CD4-positive, alpha-beta T cell (primary cell): ENCODE data around the gene WWC2. TPM values are rescaled to one million over a fixed set of nuclear protein-coding genes. Genes with fewer than 3 reads are reported as not detected.

ENCODE experiments used
- ATAC-seq: fragments of 200-7000 bp; cut with Tn5 transposase; one replicate; pipeline ENCODE4 v1.10.0; 2022; ENCODE audit warnings: mild to moderate bottlenecking; ENCODE audit not compliant: poor library complexity
- CTCF ChIA-PET: fragments of 350-600 bp; sonication (Branson Sonifier 250); formaldehyde crosslinking; loops from one replicate; lab custom pipeline; 2021; ENCODE audit warnings: antibody characterized with exemption, inconsistent platforms; lab: Charles Lee
- POLR2A ChIA-PET: fragments of 350-600 bp; sonication (Branson Sonifier 250); formaldehyde crosslinking; loops from one replicate; lab custom pipeline; 2021; ENCODE audit warnings: antibody characterized with exemption, inconsistent platforms; lab: Charles Lee
- DNase-seq, 14 experiments: peaks; one replicate each; pipeline ENCODE4 v3.0.0-alpha.2; 2013 to 2020; ENCODE audit warnings: mixed read lengths in 2 of 14
- H3K27ac ChIP-seq, 2 donors: one replicate each; pipeline versions ENCODE4 v1.5.1 to v1.7.0; 2013; ENCODE audit warnings: low read length in 2 of 2, low read depth in 1 of 2, mild to moderate bottlenecking in 1 of 2
- H3K27me3 ChIP-seq, 2 experiments: 1 replicate in 1 of 2; 2 replicates in 1 of 2; pipeline versions ENCODE4 v1.6.1 to v1.7.0; 2013; ENCODE audit warnings: low read length in 2 of 2, control low read depth in 1 of 2, mild to moderate bottlenecking in 1 of 2, moderate library complexity in 1 of 2; ENCODE audit not compliant: insufficient read depth in 2 of 2, control insufficient read depth in 1 of 2
- H3K36me3 ChIP-seq: one replicate; pipeline ENCODE4 v1.6.1; 2013; ENCODE audit warnings: low read length, control low read depth; ENCODE audit not compliant: insufficient read depth
- H3K4me1 ChIP-seq: one replicate; pipeline ENCODE4 v1.6.1; 2013; ENCODE audit warnings: low read length, control low read depth; ENCODE audit not compliant: insufficient read depth
- H3K4me3 ChIP-seq: one replicate; pipeline ENCODE4 v1.5.1; 2013; ENCODE audit warnings: mild to moderate bottlenecking, low read length, moderate library complexity
- H3K9me3 ChIP-seq, 2 experiments: 1 replicate in 1 of 2; 2 replicates in 1 of 2; pipeline versions ENCODE4 v1.6.1 to v1.7.0; 2013; ENCODE audit warnings: low read length in 2 of 2, mild to moderate bottlenecking in 2 of 2, control low read depth in 1 of 2, moderate library complexity in 1 of 2; ENCODE audit not compliant: control insufficient read depth in 1 of 2, insufficient read depth in 1 of 2
- H3K27ac Mint-ChIP-seq: one replicate; pipeline ENCODE4 v1.8.0; 2020; ENCODE audit warnings: mixed read lengths
- H3K27me3 Mint-ChIP-seq: one replicate; pipeline ENCODE4 v1.8.0; 2021; ENCODE audit warnings: mixed read lengths
- H3K36me3 Mint-ChIP-seq: one replicate; pipeline ENCODE4 v1.8.0; 2021; ENCODE audit warnings: low read depth, mixed read lengths
- H3K4me1 Mint-ChIP-seq: one replicate; pipeline ENCODE4 v1.8.0; 2021; ENCODE audit warnings: low read depth, mixed read lengths
- H3K4me3 Mint-ChIP-seq: one replicate; pipeline ENCODE4 v1.8.0; 2020; ENCODE audit warnings: mild to moderate bottlenecking, mixed read lengths
- H3K9me3 Mint-ChIP-seq: one replicate; pipeline ENCODE4 v1.8.0; 2020; ENCODE audit warnings: mixed read lengths
- intact Hi-C, 2 experiments: fragments of 100-400 bp; cut with DNase I in 1 of 2; cut with micrococcal nuclease in 1 of 2; formaldehyde crosslinking; loops; one replicate each; pipeline versions ENCODE4 v1.15.1 to v1.9.0; 2023 to 2025; cut with DNase I, micrococcal nuclease
- total RNA-seq, 174 experiments: library from RNA in 2 of 174; stranded (reverse) in 2 of 174; gene quantifications; one replicate each; pipeline ENCODE4 v1.2.3 and lab custom pipeline; 2021 to 2026
- TF ChIP-seq, protein P1 (sequence below): fragments of 200-600 bp; IDR thresholded peaks from one replicate; pipeline ENCODE4 v1.8.0; 2022; ENCODE audit warnings: antibody characterized with exemption, mild to moderate bottlenecking

The WWC2 gene
- total RNA-seq, 2 experiments from 2014 or later = 4.1 to 4.9 TPM

DNA sequence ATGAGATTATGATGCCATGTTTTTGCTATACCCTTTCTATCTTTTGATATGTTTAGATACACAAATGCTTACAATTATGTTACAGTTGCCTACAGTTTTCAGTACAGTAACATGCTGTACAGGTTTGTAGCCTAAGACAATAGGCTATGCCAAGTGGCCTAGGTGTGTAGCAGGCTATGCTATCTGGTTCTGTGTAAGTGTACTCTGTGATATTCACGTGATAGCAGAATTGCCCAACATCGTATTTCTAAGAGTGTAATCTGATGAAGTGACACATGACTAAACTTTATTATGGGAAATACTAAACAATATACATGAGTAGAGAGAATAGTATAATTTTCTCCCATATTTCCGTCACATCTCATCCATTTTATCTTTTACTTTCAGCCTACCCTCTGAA lies 124.0 kb downstream of the WWC2 start:
- H3K9me3 Mint-ChIP-seq = no peaks in the 10 kb centered on the region
- H3K4me1 ChIP-seq = no peaks in the 10 kb centered on the region
- TF ChIP-seq, protein P1, sequence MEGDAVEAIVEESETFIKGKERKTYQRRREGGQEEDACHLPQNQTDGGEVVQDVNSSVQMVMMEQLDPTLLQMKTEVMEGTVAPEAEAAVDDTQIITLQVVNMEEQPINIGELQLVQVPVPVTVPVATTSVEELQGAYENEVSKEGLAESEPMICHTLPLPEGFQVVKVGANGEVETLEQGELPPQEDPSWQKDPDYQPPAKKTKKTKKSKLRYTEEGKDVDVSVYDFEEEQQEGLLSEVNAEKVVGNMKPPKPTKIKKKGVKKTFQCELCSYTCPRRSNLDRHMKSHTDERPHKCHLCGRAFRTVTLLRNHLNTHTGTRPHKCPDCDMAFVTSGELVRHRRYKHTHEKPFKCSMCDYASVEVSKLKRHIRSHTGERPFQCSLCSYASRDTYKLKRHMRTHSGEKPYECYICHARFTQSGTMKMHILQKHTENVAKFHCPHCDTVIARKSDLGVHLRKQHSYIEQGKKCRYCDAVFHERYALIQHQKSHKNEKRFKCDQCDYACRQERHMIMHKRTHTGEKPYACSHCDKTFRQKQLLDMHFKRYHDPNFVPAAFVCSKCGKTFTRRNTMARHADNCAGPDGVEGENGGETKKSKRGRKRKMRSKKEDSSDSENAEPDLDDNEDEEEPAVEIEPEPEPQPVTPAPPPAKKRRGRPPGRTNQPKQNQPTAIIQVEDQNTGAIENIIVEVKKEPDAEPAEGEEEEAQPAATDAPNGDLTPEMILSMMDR = no peak
- no peaks in the 10 kb centered on the region for H3K36me3 Mint-ChIP-seq
- ChIA-PET CTCF (no interaction called here), POLR2A (no interaction called here)
- no peak overlapping the region for H3K27ac ChIP-seq
- no peaks in the 10 kb centered on the region for H3K27me3 ChIP-seq
- H3K9me3 ChIP-seq = no peaks in the 10 kb centered on the region
- no peak for ATAC-seq
- H3K4me3 Mint-ChIP-seq = no peak overlapping the region
- H3K27me3 Mint-ChIP-seq = no peaks in the 10 kb centered on the region
- no peak overlapping the region for H3K27ac Mint-ChIP-seq
- no peak overlapping the region for H3K4me3 ChIP-seq
- H3K36me3 ChIP-seq = no peaks in the 10 kb centered on the region
- intact Hi-C loops = no loop called here
- no peaks in the 10 kb centered on the region for H3K4me1 Mint-ChIP-seq
- no peak for DNase-seq

DNA sequence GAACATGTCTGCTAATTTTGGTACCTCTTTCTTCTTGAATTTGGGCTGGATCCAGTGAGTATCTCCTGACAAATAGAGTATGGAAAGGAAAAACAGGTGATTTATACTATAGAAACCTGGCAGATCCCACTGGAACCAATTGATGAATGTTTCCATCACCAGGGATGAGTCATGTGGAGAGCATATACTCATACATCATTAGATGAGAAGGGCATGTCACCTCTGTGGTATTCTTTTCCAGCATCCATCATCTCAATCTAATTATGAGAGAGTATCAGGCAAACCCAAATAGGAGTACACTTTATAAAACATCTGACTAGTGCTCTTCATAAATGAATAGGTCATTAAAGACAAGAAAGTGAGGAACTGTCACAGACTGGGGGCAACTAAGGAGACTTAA lies 130.3 kb downstream of the WWC2 start:
- TF ChIP-seq, protein P1 = no peak
- Mint-ChIP-seq H3K9me3 (no peaks in the 10 kb centered on the region), H3K4me3 (no peak overlapping the region), H3K36me3 (no peaks in the 10 kb centered on the region), H3K27ac (no peak overlapping the region), H3K4me1 (no peaks in the 10 kb centered on the region), H3K27me3 (no peaks in the 10 kb centered on the region)
- DNase-seq (no peak), ATAC-seq (no peak)
- H3K4me3 ChIP-seq = no peak overlapping the region
- no peaks in the 10 kb centered on the region for H3K27me3 ChIP-seq
- ChIA-PET POLR2A (no interaction called here), CTCF (no interaction called here)
- H3K36me3 ChIP-seq = no peaks in the 10 kb centered on the region
- no peaks in the 10 kb centered on the region for H3K4me1 ChIP-seq
- intact Hi-C loops = no loop called here
- no peaks in the 10 kb centered on the region for H3K9me3 ChIP-seq
- H3K27ac ChIP-seq = no peak overlapping the region

DNA sequence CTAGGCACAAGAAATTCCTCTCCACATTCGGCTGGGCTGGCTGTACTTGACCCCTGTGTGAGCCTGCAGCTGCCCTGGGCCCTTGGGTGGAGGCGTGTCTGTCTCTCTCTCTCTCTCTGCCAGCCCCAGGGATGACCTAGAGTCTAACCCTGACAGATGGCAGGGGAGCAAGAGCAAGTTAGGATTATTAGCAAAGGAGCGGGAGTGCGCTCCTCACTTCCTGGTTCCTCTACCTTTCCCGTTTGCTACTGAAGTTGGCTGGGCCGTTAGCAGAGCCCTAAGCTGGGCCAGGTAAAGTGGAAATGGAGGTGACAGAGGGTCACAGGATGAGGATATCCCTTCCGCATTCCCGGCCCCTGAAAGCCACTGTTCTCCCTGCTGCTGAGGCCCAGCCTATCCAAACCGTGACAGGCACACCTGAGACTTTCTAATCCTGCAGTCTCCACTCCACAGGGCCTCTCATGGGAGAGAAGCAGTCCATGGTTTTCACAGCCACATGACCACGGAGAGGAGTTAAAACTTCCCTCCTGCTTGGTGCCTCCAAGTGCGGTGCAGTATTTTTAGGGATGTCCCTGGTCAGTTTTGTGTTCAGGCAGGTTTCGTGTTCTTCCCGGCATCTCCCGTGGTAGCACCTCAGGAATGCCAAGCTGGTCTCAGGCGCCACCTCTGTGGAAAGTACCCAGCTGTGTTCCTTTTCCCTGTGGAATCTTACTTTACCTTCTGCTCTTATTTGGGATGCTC lies 141.7 kb downstream of the WWC2 start:
- CTCF ChIA-PET = no interaction called here
- no peak overlapping the region for H3K27ac Mint-ChIP-seq

More for the DNA sequence above, 141.7 kb downstream of the WWC2 start:
- H3K4me1 Mint-ChIP-seq = no peaks in the 10 kb centered on the region
- H3K4me3 Mint-ChIP-seq = no peak overlapping the region
- H3K4me1 ChIP-seq = no peaks in the 10 kb centered on the region
- intact Hi-C loops = no loop called here
- H3K36me3 ChIP-seq = no peaks in the 10 kb centered on the region
- H3K27ac ChIP-seq = no peak overlapping the region
- H3K27me3 ChIP-seq = no peaks in the 10 kb centered on the region
- H3K27me3 Mint-ChIP-seq = no peaks in the 10 kb centered on the region
- no peaks in the 10 kb centered on the region for H3K9me3 Mint-ChIP-seq
- no peak overlapping the region for H3K4me3 ChIP-seq
- POLR2A ChIA-PET = no interaction called here
- H3K9me3 ChIP-seq = no peaks in the 10 kb centered on the region
- H3K36me3 Mint-ChIP-seq = no peaks in the 10 kb centered on the region
- DNase-seq (no peak), ATAC-seq (no peak)
- TF ChIP-seq, protein P1 = no peak
